Left lung (tissue), 10 donors: ENCODE results near the gene ADCY2. TPM values are rescaled to one million over a fixed set of nuclear protein-coding genes. Genes with fewer than 3 reads are reported as not detected.

ENCODE experiments used
- ATAC-seq: fragments of 200-7000 bp; cut with Tn5 transposase; one replicate; pipeline ENCODE4 v1.9.1; 2020; ENCODE audit warnings: moderate library complexity
- DNase-seq, 4 donors: peaks; one replicate each; pipeline ENCODE4 v3.0.0-alpha.2; 2013 to 2020
- H3K27ac ChIP-seq, 2 donors: fragments of 200-600 bp; sonication (generic) in 1 of 2; one replicate each; pipeline versions ENCODE4 v1.5.0 to v1.8.0; 2020 to 2021
- H3K27me3 ChIP-seq, 2 donors: fragments of 200-600 bp; sonication (generic) in 1 of 2; one replicate each; pipeline versions ENCODE4 v1.5.0 to v1.8.0; 2020 to 2021
- H3K36me3 ChIP-seq, 2 donors: fragments of 200-600 bp; sonication (generic) in 1 of 2; one replicate each; pipeline versions ENCODE4 v1.5.0 to v1.8.0; 2020 to 2021
- H3K4me1 ChIP-seq, 2 donors: fragments of 200-600 bp; one replicate each; pipeline ENCODE4 v1.8.0; 2021
- H3K4me3 ChIP-seq, 2 donors: fragments of 200-600 bp; sonication (generic) in 1 of 2; one replicate each; pipeline versions ENCODE4 v1.5.0 to v1.8.0; 2020 to 2021; ENCODE audit warnings: mild to moderate bottlenecking in 1 of 2
- H3K9me3 ChIP-seq, 2 donors: fragments of 200-600 bp; sonication (generic) in 1 of 2; one replicate each; pipeline versions ENCODE4 v1.5.0 to v1.8.0; 2020 to 2021
- intact Hi-C, 2 donors: fragments of 100-400 bp; cut with DNase I; formaldehyde crosslinking; loops; one replicate each; pipeline versions ENCODE4 v1.11.2 to v1.14.2; 2022
- polyA plus RNA-seq, 6 donors: library from polyadenylated mRNA; unstranded; fragments of 120-200 nt; gene quantifications; one replicate each; pipeline ENCODE4 v1.2.1, GENCODE V29; 2013; ENCODE audit not compliant: insufficient read length in 6 of 6
- total RNA-seq, 2 donors: library from RNA; stranded (reverse); fragmentation: NEBNext Ultra II Directional; extraction: Animal tissue kit (Norgen Biotek cat#: 25700); gene quantifications; one replicate each; pipeline ENCODE4 v1.2.1, GENCODE V29; 2021
- TF ChIP-seq, protein P1 (sequence below), 2 donors: fragments of 200-600 bp; sonication (generic) in 1 of 2; IDR thresholded peaks; one replicate each; pipeline versions ENCODE4 v1.5.0 to v1.8.0; 2021; ENCODE audit warnings: antibody characterized with exemption in 2 of 2
- donor health status: DM: no; HTN: yes; CAD: no.
- donor health status: DM: no; HTN: no; CAD: no.

Gene ADCY2
- total and polyA plus RNA-seq, 8 donors = 0.34 to 14.0 (median 9.6) TPM

DNA sequence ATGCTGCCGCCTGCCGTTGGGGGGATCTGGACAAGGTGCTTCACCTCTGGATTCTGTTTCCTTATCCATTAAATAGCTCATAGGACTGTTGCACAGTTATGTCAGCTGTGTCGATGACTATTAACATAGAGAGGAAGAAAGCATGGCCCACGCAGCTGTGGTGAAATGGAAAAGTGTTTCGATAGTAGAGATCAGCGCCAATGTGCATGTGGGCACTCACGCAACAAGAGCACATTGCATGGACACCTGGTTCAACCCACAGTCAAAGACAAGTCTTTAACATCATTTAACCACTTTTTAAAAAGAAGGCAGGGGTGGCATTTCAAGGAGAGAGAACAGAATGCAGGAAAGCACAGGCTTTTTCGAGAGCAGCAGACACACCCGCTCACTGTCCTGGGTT lies 107.6 kb downstream of the ADCY2 start:
- ATAC-seq (no peak), DNase-seq (no peak)
- H3K9me3 ChIP-seq = no peaks in the 10 kb centered on the region
- peaks cover 0 to 10% of the 10 kb centered on the region in 2 donors for H3K27me3 ChIP-seq
- no peak overlapping the region for H3K4me3 ChIP-seq
- no peak overlapping the region for H3K27ac ChIP-seq
- intact Hi-C loops = no loop called here
- TF ChIP-seq, protein P1, sequence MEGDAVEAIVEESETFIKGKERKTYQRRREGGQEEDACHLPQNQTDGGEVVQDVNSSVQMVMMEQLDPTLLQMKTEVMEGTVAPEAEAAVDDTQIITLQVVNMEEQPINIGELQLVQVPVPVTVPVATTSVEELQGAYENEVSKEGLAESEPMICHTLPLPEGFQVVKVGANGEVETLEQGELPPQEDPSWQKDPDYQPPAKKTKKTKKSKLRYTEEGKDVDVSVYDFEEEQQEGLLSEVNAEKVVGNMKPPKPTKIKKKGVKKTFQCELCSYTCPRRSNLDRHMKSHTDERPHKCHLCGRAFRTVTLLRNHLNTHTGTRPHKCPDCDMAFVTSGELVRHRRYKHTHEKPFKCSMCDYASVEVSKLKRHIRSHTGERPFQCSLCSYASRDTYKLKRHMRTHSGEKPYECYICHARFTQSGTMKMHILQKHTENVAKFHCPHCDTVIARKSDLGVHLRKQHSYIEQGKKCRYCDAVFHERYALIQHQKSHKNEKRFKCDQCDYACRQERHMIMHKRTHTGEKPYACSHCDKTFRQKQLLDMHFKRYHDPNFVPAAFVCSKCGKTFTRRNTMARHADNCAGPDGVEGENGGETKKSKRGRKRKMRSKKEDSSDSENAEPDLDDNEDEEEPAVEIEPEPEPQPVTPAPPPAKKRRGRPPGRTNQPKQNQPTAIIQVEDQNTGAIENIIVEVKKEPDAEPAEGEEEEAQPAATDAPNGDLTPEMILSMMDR (IDR thresholded peaks at IDR 0.05) = no peak
- no peaks in the 10 kb centered on the region for H3K4me1 ChIP-seq
- H3K36me3 ChIP-seq = no peaks in the 10 kb centered on the region

DNA sequence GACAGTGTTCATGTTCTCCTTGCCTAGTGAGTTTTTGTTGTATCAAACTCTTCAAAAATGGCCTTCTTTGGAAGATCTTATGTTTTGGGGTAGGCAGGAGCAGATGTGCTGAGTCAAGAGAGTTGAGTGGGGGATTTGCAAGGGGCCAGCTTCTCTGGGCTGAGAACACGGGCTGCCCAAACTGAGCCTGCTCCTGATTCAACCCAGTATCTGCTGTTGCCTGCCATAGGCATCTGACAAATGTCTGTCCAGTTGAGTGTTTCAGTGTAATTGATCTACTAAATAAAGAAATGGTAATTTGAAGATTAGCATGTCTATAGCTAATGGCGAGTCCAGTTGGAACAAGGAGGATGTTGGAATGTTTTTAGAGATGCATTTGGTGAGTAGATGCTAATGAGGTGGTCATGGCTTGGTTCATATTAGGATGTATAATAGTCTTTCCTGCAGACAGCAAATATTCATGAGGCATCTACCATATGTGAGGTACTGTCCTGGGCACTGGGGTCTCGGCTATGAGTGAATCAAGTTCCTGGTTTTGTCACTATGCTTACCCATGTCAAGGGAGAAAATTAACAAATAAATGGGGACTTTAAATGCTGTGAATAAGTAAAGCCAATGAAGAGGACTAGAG lies 119.5 kb downstream of the ADCY2 start:
- Histone ChIP-seq H3K4me3 (no peak overlapping the region), H3K9me3 (no peaks in the 10 kb centered on the region), H3K27me3 (peaks cover 0 to under 1% of the 10 kb centered on the region in 2 donors), H3K4me1 (no peaks in the 10 kb centered on the region), H3K36me3 (no peaks in the 10 kb centered on the region), H3K27ac (no peak overlapping the region)
- TF ChIP-seq, protein P1 (IDR thresholded peaks at IDR 0.05) = no peak
- DNase-seq = no peak
- no peak for ATAC-seq
- intact Hi-C loops = no loop called here

GRCh38 chr5:7516253-7516652 lies 120.3 kb downstream of the ADCY2 start:
- no peak for ATAC-seq
- Histone ChIP-seq H3K27me3 (peaks cover 0 to 5% of the 10 kb centered on the region in 2 donors), H3K9me3 (no peaks in the 10 kb centered on the region), H3K36me3 (no peaks in the 10 kb centered on the region), H3K4me3 (no peak overlapping the region), H3K27ac (no peak overlapping the region), H3K4me1 (no peaks in the 10 kb centered on the region)
- TF ChIP-seq, protein P1 (IDR thresholded peaks at IDR 0.05) = no peak
- intact Hi-C loops = no loop called here
- no peak for DNase-seq

DNA sequence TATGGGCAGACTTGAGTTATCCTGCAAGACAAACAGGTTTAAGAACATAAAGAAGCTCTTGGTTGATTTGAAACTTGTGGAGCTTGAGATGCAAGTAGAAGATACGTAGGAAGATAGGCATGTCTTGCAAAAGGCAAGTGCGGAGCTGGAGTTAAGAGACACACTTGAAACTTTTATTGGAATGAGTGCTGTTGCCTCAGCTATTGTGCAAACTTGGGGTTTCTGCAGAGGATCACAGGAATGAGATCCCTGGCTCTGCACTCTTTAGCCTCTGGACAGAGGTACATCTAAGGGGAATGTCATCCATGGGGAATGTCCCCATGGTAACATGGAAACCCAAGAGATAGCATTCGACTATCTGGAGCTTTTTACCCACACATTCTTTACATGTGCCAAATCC lies 121.1 kb downstream of the ADCY2 start:
- Histone ChIP-seq H3K27me3 (peaks cover 0 to 5% of the 10 kb centered on the region in 2 donors), H3K36me3 (no peaks in the 10 kb centered on the region), H3K4me3 (no peak overlapping the region), H3K9me3 (no peaks in the 10 kb centered on the region), H3K27ac (no peak overlapping the region), H3K4me1 (no peaks in the 10 kb centered on the region)
- no peak for DNase-seq
- intact Hi-C loops = no loop called here
- ATAC-seq = no peak
- TF ChIP-seq, protein P1 (IDR thresholded peaks at IDR 0.05) = no peak

DNA sequence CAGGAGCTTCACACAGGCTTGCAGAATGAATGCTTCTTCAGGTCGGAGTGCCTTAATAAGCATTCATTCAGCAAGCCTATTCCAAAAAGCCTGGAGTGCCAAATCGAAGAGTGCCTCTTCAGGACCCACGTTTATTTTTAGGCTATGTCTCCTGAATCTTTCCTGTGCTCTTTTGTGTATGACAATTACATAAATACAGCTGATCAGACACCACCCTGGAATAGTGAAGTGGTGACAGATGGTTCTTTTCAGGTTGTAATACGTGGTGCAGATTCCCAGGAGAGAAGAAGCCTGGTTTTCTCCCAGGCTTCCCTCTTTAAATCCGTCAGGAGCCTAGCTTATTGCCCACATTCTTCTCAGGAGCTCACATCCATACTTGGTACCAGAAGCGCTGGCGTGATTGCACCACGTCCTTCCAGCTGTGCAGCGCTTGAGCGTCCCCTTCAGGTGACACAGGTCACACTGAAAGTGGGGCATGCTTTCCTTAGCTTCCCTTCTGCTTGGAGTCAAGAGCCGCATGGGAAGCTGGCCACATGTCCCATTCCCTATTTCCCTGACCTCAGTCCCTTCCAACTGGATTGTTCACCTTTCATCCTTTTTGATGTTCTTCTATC lies 123.1 kb downstream of the ADCY2 start:
- H3K9me3 ChIP-seq = no peaks in the 10 kb centered on the region
- H3K4me1 ChIP-seq = no peaks in the 10 kb centered on the region
- H3K36me3 ChIP-seq = no peaks in the 10 kb centered on the region
- ATAC-seq = no peak
- H3K4me3 ChIP-seq = no peak overlapping the region
- intact Hi-C loops = no loop called here
- no peak overlapping the region for H3K27ac ChIP-seq
- DNase-seq = peak in 1 of 4 donors; percentile 7
- TF ChIP-seq, protein P1 (IDR thresholded peaks at IDR 0.05) = no peak
- peaks cover 0 to 5% of the 10 kb centered on the region in 2 donors for H3K27me3 ChIP-seq
